GM18873 (cell line): ENCODE data around the gene BFSP2.
"Not testable (repeated sequence)": the region's sequence is repeated elsewhere in the genome, so short reads cannot be mapped to it uniquely, and the experiment has no call there.

Experiments used
- ATAC-seq: cut with Tn5 transposase; IDR thresholded peaks from one replicate; pipeline ENCODE4 v1.9.1; 2021; ENCODE audit warnings: mild to moderate bottlenecking, moderate library complexity, moderate number of reproducible peaks; ENCODE audit not compliant: unreplicated experiment, low FRiP score

Gene BFSP2

GRCh38 chr3:133448478-133449122 is 48.7 kb downstream of the BFSP2 start:
- ATAC-seq = peak; percentile 81

DNA sequence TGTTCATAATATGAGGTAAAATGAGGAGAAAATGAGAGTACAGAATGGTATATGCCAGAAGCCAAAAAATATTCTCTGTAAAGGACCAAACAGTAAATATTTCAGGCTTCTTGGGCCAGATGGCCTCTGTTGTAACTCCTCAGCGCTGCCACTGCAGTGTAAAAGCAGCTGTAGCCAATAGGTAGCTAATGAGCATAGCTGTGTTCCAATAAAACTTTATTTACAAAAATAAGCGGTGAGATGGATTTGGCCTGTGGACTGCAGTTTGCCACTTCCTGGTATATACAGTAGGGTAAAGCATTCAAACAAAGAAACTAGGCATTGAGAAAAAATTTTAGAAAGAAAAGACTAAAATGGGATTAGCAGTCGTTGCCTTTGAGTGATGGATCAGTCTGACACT is 51.5 kb downstream of the BFSP2 start:
- ATAC-seq = no peak

- no peak for ATAC-seq
Observed at GRCh38 chr3:133452641-133453319, 52.9 kb downstream of the BFSP2 start.

- ATAC-seq = no peak
Observed at GRCh38 chr3:133453383-133453782, 53.5 kb downstream of the BFSP2 start.

- no peak for ATAC-seq
Observed at GRCh38 chr3:133455281-133455680, 55.4 kb downstream of the BFSP2 start.

DNA sequence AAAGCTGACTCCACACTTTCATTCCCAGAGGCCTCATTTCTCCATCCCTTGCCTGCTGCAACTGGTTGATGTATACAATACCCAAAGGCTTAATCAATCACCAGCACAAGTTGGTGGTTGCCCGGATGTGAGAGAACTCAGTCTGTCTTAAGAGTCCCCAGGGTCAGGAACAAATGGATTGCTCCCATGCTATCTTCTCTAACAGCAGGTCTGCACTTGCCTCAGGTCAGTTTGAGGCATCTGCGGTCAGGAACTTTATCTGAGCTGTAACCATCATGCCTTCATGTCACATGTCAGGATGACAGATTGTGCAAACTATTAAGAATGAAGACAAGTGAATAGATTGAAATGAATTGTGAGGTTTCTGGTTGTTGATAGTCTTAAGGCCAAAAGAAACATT is 56.1 kb downstream of the BFSP2 start:
- no peak for ATAC-seq

- ATAC-seq = no peak
Observed at GRCh38 chr3:133457025-133457424, 57.2 kb downstream of the BFSP2 start.

GRCh38 chr3:133457465-133458067 is 57.7 kb downstream of the BFSP2 start:
- no peak for ATAC-seq

DNA sequence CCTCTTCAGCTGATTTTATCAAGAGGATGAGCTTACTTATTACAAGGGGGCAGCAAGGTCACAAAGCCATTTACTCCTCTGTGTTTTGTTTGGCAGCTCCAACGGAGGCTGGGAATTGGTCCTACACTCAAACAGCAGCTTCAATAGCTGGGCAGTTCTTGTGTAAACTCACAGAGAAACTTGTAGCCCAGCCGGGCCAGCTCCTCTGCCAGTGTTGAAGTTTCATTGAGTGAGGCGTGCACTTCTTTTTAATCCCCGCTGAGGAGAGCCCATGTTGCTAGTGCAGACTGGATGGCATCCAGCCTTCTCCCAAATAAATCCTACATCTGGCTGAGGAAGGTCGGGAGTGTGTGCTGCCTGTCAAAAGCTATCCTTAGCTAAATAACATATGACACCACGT is 59.5 kb downstream of the BFSP2 start:
- no peak for ATAC-seq

DNA sequence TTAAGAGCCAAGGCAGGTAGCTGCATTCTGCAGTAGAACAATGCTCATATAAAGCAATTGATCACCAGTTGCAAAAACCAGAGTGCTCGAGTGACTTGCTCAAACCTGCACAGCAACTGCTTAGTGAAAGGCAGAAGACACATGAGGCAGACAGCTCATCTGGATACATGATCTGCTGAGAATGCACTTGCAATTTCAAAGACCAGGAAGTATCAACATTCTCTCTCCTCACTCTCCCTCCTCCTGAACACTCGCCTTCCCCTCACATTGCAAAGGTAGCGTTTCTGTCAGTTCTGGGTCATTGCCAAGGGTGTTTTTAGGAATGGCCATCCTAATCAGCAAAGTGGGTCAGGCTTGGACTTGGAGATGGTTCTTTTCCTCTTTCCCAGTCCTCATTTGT is 61.0 kb downstream of the BFSP2 start:
- no peak for ATAC-seq

- no peak for ATAC-seq
Observed at GRCh38 chr3:133461291-133461690, 61.4 kb downstream of the BFSP2 start.

DNA sequence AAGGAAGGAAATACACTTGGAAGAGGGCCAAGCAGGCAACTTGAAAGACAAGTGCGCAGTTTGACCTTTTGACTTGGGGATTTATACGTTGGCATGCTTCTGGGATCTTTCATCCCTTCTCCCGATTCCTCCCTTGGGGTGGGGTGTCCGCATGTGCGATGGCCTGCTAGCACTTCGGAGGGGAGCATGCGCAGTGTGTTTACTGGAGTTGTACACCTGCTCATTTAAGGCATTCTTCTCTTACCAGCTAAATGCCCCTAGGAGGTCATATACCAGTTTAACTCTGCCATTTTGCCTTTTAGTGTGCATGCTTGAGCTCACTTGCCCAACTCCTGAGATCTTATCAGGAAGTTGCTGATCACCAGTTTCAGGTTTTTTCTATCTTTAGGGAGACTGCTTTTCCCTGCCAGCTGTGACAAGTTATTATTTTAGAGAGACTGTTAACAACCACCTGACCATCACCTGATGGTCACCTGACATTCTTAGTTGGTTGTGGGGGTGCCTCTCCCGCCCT is 63.5 kb downstream of the BFSP2 start:
- ATAC-seq = no peak

DNA sequence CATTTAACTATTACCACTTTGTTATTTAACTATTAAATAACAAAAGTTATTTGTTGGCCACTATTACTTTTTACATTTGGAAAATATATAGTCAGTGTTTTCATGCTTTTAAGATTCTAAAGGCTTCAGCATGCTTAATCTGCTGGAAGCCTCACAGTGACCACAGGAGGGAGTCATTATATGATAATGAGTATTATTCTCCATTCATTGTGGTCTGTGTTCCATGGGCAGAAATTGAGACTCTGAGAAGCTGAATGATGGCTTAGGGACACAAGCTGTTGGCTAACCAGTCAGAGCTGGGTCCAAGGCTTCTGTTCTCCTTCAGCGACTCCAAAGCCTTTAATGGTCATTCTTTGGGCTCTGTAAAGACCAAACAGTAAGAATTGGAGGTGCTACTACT is 64.7 kb downstream of the BFSP2 start:
- ATAC-seq = no peak

DNA sequence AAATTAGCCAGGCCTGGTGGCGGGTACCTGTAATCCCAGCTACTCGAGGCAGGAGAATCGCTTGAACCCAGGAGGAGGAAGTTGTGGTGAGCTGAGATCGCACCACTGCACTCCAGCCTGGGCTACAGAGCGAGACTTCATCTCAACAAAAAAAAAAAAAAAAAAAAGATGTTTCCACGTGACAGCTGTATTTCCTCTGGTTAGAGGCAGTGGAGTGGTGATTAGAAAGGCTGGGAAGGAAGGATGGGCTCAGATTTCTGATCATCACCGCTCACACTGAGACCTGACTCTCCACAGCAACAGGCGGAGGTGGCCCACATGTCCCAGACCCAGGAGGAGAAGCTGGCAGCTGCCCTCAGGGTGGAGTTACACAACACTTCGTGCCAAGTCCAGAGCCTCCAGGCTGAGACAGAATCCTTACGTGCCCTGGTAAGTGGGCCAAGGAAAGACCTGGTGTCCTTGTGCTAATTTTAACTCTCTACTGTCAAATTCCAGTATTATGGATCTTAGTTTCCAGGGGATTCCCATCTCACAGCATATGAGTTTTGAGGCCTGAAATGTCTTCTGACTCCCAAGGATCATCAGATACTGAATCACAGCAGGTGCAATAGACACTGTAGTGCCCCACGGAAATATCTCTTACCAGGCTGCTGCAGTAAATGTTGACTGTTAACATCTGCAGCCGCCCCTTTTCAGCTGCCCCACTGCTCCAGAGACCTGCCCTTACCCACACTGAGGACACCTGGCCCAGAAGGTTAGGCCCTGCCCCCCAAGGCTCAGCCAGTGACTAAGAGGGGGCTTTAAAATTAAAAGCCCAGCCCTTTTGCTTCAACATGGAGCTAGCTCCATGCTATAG is 66.9 kb downstream of the BFSP2 start:
- ATAC-seq = no peak

GRCh38 chr3:133467780-133468179 is 67.9 kb downstream of the BFSP2 start:
- no peak for ATAC-seq

GRCh38 chr3:133468251-133468721 is 68.4 kb downstream of the BFSP2 start:
- ATAC-seq = no peak

- no peak for ATAC-seq
Observed at GRCh38 chr3:133469140-133469731, 69.4 kb downstream of the BFSP2 start.

GRCh38 chr3:133472242-133472641 is 72.4 kb downstream of the BFSP2 start:
- ATAC-seq = no peak

GRCh38 chr3:133472889-133473288 is 73.0 kb downstream of the BFSP2 start:
- no peak for ATAC-seq

GRCh38 chr3:133473472-133474191 is 73.8 kb downstream of the BFSP2 start:
- ATAC-seq = not testable (repeated sequence)
